NOMO-1 (cell line): ENCODE results near the gene MPO.

Experiments
- DNase-seq, 2 experiments: peaks; one replicate each; lab custom pipeline; 2025; ENCODE audit not compliant: unreplicated experiment in 2 of 2; lab: John Stamatoyannopoulos, UW

The MPO gene

DNA sequence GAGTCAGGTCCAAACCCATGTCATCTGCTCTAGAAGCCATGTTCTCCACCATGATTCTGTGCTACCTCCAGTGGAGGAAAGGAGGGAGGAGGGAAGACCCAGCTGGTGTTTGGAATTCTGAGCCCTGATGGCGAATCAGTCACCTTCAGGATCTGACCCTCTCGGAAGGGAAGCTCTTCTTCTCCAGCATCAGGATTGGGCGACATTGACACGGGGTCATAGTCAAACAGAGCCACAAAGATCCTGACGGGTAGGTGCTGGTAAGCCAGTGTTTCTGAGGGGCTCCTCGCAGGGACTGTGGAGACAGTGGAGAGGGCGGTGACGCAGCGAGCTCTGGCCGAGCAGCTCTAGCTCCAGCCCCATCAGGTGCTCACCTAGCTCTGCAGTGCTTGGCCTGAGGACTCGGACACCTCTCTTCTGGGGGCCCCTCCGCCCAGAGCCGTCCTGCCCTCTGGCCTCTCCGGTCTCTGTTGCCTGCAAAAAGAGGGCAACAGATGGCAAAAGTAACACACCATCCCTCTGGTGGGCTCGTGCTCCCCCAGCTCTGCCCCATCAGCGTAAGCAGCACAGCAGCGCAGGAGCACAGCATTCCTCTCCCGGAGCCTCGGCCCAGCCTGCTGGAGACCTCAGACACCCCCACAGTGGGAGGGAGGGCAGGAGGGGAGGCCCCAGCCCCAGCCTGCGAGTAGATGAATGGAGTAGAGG is 26.9 kb upstream of the MPO start:
- DNase-seq: no peak

DNA sequence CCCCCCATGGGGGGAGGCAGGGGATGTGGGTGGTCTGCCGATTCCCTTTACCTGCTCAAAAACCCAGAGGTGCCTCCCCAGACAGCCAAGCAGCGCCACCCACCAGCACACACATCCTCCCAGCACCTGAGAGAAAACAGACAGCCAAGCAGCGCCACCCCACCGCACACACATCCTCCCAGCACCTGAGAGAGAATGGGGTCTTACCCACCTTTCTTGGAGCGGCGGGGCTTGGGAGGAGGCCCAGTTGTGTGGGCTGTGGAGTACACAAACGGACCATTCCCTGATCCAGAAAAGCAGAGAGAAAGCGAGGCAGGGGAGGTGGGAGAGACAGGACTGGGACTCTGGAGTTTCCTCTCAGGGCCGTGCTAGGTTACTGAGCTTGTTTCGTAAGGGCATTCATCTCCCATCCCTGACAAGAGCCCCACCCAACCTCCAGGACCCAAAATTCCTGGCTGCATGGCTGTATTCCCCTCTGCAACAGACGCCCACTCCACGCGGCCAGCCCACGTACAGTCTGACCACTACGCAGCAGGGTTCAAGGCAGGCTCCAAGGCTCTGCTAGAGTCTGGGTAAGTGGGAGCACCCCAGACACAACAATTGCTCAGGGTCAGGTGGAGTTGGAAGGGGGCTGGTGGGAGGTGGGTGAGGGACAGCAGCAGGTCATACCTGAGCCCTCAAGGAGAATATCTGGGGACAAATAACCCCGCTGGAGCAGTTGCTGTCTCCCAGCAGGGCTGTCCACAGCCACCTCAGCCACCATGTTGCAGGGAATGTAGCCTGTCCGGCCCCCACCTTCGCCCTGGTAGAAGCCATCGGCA is 25.6 kb upstream of the MPO start:
- DNase-seq: no peak

DNA sequence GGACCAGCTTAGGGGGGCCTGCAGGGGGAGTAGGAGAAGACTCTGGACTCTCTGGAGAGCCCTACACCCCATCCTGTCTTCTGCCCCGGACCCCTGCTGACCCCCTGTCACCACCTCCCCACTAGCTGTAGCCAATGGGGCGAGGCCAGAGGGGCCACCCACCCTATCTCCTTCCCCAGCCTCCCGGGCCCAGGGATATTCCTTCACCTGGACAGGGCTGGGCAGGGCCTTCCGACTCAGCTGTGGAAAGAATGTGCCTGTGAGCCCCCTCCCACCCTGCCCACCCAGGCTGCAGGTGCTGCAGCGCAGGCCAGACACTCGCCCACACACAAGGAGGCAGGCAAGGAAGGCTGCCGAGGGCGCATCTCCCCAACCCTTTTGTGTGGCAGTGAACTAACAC is 24.9 kb upstream of the MPO start:
- DNase-seq: no peak

DNA sequence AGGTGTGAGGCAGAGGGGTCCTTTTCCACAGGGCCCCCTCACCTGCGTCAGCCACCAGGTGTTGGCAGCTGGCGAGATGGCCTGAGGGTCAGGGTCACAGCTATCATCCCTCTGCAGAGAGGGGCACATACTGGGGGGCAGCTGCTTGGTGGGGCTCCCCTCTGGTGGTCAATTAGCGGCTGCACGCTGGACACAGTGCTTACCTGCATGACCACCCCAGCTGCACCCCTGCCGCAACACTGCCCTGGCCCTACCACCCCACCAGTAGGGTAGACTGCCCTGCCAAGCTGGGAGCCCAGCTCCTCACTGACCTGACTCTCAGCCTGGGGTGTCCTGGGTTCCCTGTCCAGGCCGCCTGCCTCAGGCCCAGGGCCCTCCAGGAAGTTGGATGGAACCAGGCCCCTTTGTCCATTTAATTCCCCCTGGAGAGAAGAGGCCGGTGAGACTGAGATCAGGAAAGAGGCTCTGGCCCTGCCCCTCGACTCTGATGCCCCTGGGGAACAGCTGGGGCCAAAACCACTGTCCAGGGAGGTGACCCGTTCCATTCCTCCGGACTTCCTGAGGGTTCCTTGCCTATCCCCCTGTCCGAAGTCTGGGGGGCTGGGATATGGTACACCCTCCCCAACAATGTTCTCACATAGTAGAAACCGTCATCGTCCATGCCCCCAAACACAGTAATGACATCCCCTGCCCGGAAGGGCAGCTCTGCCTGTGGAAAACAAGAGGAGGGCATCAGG is 24.2 kb upstream of the MPO start:
- no peak for DNase-seq

DNA sequence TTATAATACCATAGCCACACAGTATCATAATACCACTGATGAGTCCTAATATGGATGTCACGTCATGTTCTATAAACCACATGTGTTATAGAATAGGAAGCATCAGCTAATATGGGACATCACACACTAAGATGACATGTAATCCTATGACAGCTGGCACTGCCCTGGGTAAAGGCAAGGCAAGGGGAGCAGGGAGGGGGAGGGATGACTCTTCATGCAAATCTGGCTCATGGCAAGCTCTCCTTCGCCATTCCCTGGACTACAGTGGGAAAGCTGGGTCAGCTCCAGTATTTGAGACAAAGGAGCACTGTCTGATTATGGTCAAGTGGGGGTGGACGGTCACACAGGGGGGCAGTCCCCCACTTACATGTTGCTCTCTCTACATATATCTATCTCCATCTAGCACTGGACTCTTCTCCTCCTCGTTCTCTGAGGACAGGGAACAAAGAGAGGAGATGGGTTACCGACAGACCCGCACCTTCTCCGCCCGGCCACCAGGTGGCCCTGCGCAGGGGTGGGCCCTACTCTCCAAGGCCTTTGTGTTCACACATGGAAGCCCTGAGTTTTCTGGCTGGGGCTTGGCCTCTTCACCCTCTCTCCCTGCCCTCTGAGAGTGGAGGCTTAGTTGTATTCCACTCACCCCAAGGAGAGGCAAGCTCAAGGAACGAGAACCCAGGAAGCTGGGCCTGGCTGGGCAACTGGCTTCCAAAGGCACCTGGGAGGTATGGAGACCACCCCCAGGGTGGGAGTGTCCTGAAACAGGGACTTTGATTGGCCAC is 23.4 kb upstream of the MPO start:
- peak; percentile 63 to 81 for DNase-seq

DNA sequence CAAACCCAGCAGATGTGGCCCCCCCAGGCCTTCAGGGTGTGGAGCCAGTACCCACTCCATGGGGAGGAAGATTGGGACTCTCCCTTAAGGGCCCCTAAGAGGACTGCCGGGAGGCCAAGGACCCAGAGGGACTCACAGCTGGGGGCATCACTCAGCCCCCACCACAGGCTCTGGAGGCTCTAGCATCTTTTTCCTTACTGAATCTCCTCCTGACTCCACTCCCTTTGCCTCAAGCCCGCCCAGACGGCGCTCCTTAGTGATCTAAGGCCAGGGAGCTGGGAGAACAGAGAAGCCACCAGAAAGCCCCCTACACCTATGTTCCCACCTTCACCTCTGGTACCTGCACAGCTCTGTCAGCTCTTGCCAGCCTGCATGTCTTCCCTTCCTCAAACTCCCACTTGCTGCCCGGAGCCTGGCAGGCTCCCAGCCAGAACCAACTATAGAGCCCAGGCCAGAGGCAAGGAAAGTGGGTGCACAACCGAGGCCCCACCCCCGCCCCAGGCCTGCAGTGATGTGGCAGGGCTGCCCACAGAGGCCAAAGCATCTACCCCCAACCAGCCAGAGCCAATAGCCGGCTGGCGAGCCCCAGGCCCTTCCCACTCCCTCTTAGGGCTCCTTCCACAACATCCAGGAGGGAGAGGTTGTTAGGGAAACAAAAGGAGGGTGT is 22.3 kb upstream of the MPO start:
- DNase-seq: no peak

DNA sequence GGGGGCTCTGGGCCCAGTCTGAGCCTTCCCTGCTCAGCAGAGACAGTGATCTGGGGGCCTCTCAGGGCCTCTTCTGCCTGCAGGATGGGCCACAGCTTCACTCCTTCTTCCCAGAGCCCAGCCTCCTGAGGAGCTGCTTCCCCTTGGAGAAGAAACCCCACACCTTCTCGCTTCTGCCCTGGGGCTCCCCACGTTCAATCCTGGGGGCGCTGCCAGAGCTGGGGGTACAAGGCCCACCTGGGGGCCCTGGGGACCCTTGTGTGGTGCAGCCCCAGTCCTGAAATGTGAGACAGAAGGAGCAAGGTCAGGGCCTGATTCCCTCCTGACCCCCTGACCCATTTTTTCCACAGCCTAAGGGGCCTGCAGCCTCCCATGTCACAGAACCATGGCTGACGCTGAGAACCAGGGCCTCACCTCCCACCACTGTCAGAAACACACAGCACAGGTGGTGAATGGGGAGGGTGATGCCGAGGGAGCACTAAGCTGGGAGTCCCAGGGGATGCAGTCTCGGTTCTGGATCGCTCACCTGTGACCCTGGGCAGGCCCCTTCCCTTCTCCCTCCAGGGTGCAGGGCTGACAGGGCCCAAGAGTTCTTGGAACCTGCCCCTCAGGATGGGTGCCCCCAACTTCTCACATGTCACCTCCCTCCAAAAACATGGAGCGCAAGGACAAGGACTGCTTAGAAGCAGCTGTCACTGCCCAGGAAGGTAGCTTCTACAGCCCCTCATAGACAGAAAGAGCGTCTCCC is 21.6 kb upstream of the MPO start:
- DNase-seq: no peak

DNA sequence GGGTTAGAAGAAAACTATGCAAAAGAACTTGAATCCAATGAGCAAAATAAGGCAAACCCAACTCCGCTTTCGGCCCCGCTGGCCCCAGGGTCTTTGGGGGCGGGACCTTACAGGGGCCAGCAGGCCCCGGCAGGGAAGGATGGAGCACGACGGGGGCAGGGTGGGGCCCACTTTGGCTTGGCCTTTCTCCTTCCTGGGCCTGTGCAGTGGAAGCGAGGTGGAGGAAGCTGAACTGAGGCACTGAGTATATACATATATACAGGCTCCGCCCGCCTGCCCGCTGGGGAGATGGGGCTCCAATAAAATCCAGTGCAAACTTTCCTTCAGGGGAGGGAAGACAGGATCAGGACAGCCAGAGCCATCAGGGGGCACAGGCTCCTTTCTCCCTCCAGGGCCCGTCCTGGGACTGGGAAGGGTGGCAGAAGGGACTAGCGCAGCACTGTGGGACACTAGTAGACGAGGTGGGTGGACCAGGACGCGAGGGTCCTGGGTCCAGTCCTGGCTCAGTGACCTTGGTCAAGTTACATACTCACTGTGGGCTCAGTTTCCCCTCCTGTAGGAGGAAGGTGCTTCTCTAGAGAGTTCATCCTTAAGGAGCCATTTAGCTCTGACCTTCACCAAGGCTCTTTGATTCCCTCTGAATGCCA is 20.9 kb upstream of the MPO start:
- no peak for DNase-seq

DNA sequence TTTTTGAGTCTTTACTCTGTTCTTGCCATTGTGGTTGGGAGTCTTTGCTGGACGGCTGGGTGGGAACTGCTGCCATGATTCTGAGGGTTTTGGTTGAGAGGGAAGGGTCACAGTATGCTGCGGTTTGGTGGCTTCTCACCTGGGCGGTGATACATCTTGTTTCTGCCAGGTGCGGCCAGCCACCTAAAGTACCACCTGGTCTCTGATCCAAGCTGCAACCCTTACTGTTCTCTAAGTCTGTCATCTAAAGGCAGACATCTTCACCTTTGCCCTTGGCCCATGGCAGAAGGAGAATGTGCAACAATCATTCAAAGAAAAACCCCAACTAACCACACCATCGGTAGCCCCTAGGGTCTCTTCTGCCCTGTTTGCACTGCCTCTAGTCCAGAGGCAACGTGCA is 19.6 kb upstream of the MPO start:
- DNase-seq: no peak

DNA sequence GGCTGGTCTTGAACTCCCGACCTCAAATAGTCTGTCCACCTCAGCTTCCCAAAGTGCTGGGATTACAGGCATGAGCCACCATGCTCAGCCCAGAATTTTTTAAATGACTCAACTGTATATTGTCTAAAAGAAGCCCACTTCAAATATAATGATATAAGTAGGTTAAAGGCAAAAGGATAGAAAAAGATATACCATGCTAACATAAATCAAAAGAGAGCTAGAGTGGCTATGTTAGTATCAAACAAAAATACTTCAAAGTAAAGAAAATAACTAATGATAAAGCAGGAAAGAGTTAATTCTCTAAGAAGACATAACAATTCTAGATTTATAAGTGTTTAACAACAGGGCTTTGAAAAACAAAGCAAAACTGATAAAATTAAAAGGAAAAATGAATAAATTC is 13.3 kb upstream of the MPO start:
- DNase-seq: no peak

DNA sequence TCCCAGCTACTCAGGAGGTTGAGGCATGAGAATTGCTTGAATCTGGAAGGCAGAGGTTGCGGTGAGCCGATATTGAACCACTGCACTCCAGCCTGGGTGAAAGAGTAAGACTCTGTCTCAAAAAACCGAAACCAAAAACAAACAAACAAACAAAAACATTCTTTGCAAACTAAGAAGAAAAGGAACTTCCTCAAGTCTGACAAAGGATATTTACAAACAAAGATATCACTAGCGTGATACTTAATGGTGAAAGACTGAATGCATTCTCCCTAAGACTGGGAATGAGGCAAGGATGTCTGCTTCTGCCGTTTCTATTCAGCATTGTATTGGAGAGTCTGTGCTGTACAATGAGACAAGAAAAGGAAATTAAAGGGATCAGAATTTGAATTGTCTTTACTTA is 10.5 kb upstream of the MPO start:
- no peak for DNase-seq

DNA sequence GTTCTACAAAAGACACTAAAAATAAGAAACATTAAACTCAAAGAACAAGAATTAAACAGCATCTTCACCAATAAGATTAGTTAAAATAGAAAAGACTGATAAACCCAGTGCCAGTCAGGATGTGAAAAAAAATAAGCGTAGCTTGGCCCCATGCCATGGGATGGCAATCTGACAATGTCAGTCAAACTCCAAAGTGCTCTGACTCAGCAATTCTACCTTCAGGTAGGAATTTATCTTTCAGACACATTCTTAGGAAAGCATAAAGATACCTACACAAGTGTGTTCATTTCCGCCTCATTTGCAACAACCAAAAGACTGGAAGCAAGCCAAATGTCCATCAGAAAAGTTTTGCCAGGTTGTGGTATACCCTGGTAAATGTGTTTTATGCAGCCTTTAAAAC is 9.1 kb upstream of the MPO start:
- no peak for DNase-seq

DNA sequence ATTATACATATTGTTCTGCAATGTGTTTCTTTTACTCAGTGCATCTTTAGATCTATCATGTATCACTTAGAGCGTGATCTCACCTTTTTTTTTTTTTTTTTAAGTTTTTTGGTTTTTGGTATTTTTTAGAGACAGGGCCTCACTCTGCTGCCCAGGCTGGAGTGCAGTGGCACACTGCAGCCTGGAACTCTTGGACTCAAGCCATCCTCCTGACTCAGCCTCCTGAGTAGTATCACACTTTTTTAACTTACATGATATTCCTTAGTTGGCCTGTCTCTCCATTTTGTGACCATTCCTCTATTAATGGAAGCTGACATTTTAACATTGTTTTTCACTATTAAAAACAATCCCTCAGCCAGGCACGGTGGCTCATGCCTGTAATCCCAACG is 4.7 kb upstream of the MPO start:
- no peak for DNase-seq

DNA sequence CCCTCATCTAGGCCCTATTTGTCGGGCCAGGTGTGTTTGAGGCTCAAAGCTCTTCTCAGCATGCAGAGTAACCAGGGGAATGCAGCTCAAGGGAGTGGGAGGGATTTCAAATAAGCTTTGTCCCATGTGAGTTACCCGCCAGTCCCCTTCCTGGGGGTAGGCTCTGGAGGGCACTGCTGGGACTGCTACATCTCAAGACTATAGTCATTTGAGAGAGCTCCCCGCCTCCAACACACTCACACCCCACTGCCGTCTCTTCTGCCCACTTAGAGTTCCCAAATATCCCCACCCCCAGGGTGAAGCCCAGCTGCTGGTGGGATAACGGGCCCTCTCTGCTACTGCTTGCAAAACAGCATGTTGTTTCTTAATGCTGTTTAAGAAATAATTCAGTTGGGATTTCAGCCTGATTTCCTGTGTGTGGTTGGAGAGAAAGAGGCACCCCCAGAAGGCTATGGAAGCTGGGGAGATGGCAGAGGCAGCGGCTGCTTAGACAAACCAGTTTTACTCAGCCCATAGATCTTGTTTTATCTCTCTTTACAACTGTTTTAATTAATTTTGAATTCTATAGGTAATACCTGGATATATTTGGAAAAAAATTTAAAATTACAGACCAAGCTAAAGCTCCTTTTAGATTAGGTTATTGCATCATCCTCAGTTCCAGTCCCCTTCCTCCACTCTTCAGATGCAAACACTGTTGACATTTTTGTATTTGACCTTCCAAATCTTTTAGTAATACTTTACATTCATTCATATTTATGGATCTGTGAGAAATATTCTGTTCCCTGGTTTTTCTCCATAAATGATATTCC is 4.1 kb upstream of the MPO start:
- DNase-seq: peak; percentile 95 to 99

DNA sequence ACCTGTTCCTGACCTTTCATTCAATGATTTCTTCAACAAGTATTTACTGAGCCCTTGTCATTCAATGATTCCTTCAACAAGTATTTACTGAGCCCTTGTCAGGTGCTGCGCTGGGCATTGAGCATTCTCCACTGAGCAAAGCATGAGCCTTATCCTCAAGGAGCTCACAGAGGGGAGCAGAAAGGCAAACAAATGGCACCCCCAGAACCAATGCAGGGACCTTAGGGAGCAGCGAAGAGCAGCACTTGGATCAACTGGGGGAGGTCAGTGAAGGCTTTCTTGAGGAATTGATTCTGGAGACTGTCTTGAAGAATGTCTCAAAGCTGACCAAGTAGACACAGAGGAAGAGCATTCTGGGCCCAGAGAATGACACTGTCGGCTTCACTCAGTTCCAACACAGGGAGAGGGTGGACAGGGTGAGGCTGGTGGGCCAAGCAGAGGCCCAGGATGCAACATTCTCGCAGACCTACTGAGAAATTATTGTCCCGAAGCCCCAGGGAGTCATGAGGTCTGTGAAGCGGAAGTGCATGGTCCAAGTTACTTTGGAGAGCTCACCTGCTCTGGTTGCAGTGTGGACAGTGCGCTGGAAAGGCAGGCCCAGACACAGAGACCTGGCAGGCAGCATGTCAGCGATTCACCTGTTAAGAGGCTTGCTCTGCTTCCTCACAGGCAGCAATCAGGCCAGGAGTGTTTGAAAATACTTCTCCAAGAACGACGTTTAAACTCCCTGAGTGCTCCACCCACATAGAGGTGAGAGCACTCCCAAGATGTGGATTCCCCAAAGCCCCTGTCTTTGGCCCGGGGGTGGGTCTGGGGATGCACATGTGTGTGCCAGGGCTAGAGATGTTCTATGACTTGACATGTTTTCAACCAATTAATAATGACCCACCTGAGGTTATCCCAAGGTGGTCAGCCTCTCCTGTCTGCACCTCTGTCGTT is 3.2 kb upstream of the MPO start:
- no peak for DNase-seq

DNA sequence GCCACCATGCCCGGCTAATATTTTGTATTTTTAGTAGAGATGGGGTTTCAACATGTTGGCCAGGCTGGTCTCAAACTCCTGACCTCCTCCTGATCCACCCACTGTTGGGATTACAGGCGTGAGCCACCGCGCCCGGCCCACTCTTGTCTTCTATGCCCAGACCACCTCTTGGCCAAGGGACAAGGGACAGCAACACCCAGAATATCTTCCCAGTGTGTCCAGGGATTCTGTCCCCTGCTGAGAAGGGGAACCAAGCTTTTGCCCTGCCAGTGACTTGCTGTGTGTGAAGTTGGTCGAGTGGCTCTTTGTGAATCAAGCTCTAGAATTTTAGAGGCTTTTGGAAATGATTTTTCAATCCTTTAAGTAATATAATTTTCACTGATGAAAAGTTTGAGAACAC is 1.7 kb upstream of the MPO start:
- DNase-seq: no peak

DNA sequence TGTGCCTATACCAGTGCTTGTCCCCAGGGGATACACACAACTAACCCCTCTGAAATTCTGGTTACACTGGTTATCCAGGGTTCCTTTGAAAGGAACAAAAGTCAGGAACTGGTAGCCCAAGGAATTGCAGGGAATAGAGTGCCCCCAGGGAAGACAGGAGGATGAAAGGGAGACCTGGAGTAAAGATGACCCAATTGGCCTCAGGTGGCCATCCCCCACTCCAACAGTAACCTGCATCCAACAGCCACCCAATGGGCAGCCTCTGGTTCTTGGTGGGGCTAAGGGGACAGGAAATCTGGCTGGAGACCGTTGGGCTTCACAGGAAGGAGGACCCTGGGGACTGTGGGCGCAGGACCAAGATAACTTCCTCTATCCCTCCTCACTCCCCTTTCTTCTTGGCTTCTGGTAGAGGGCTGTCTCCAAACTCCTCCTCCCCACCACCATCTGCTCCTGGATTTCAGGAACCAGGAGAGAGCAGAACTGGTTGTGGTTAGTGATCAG is 826 bp upstream of the MPO start:
- DNase-seq: peak; percentile 94 to 96
